Measurements from ENCODE around the gene ANXA5.

The ANXA5 gene

GRCh38 chr4:121717680-121718237 is 21.0 kb upstream of the ANXA5 start:
- H3K4me3 ChIP-seq (ENCODE audit: low read depth, low read length), result no peak overlapping the region
- no peak for DNase-seq
- TF ChIP-seq, protein P1, sequence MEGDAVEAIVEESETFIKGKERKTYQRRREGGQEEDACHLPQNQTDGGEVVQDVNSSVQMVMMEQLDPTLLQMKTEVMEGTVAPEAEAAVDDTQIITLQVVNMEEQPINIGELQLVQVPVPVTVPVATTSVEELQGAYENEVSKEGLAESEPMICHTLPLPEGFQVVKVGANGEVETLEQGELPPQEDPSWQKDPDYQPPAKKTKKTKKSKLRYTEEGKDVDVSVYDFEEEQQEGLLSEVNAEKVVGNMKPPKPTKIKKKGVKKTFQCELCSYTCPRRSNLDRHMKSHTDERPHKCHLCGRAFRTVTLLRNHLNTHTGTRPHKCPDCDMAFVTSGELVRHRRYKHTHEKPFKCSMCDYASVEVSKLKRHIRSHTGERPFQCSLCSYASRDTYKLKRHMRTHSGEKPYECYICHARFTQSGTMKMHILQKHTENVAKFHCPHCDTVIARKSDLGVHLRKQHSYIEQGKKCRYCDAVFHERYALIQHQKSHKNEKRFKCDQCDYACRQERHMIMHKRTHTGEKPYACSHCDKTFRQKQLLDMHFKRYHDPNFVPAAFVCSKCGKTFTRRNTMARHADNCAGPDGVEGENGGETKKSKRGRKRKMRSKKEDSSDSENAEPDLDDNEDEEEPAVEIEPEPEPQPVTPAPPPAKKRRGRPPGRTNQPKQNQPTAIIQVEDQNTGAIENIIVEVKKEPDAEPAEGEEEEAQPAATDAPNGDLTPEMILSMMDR (IDR thresholded peaks at IDR 0.05; ENCODE audit: low read depth, low read length), result no peak
- no peaks in the 10 kb centered on the region for H3K27me3 ChIP-seq
- no peaks in the 10 kb centered on the region for H3K36me3 ChIP-seq
- H3K4me1 ChIP-seq, result no peaks in the 10 kb centered on the region
- H3K9me3 ChIP-seq, result no peaks in the 10 kb centered on the region

- no peak for DNase-seq
- Histone ChIP-seq H3K27me3 (no peaks in the 10 kb centered on the region), H3K9me3 (no peaks in the 10 kb centered on the region), H3K36me3 (no peaks in the 10 kb centered on the region), H3K4me3 (ENCODE audit: low read depth, low read length) (no peak overlapping the region), H3K4me1 (no peaks in the 10 kb centered on the region; the same call in none of the 2 replicates)
- TF ChIP-seq, protein P1 (IDR thresholded peaks at IDR 0.05; ENCODE audit: low read depth, low read length), result no peak
Measured at GRCh38 chr4:121714548-121714947, 17.8 kb upstream of the ANXA5 start.

DNA sequence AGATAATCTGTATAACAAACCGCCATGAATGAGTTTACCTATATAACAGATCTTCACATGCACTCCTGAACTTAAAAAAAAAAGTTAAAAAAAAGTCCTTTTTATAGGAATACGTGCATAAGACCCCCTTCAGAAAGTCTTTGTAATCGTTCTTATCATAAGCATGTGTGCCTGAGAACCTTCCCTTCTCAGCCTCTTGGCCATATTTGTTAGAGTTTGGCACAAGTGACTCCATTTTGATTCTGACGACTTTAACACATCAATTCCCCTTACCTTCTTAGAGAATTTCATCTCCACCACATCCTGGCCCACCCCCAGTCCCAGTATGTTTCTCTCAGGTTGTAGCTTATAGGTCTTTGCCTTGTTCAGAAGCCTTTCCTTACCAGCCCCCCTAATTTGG is 16.0 kb upstream of the ANXA5 start:
- Histone ChIP-seq H3K4me3 (ENCODE audit: low read depth, low read length) (no peak overlapping the region), H3K27me3 (no peaks in the 10 kb centered on the region), H3K36me3 (no peaks in the 10 kb centered on the region), H3K4me1 (no peaks in the 10 kb centered on the region; the same call in none of the 2 replicates), H3K9me3 (no peaks in the 10 kb centered on the region)
- TF ChIP-seq, protein P1 (IDR thresholded peaks at IDR 0.05; ENCODE audit: low read depth, low read length), result no peak
- no peak for DNase-seq

DNA sequence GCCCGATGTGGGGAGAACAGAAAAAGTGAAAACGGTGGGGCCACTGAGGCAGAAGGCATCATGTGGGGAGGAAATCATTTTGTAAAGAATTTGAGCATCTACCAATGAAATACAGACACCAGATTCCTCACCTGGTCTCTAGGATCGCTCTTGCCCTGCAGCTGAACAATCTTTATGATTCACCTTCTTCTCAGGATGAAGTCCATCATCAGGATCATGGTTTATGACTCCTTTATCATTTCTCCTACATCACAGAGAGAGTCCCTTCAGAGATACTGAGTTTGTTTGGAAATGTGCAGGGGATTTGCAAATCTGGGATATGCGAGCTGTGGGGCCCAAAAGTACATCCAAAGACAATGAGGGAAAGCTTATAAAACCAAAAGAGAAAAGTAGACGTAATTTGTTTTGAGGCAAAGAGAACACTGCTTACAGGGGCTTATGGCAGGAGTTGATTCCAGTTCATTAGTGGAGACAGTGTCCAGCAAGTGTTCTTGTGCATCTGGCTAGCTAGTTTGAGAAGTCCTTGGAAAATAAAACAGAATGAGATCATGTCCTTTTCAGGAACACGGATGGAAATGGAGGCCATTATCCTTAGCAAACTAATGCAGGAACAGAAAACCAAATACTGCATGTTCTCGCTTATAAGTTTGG is 15.3 kb upstream of the ANXA5 start:
- DNase-seq, result no peak
- Histone ChIP-seq H3K4me3 (ENCODE audit: low read depth, low read length) (peak overlapping the region; percentile 49), H3K4me1 (no peaks in the 10 kb centered on the region; the same call in none of the 2 replicates), H3K9me3 (no peaks in the 10 kb centered on the region), H3K27me3 (no peaks in the 10 kb centered on the region), H3K36me3 (no peaks in the 10 kb centered on the region)
- TF ChIP-seq, protein P1 (IDR thresholded peaks at IDR 0.05; ENCODE audit: low read depth, low read length), result no peak

GRCh38 chr4:121711263-121712000 is 14.7 kb upstream of the ANXA5 start:
- no peaks in the 10 kb centered on the region for H3K27me3 ChIP-seq
- TF ChIP-seq, protein P1 (IDR thresholded peaks at IDR 0.05; ENCODE audit: low read depth, low read length), result no peak
- H3K36me3 ChIP-seq, result no peaks in the 10 kb centered on the region
- peak overlapping the region; percentile 49 for H3K4me3 ChIP-seq (ENCODE audit: low read depth, low read length)
- no peaks in the 10 kb centered on the region; the same call in none of the 2 replicates for H3K4me1 ChIP-seq
- DNase-seq, result peak; percentile 84
- no peaks in the 10 kb centered on the region for H3K9me3 ChIP-seq

Data from BE2C (cell line).